ENCODE data around the gene NIPBL. TPM values are rescaled to one million over a fixed set of nuclear protein-coding genes. Genes with fewer than 3 reads are reported as not detected.
A peak's percentile ranks its signal among the peaks of the same experiment; 100 is the strongest.

The NIPBL gene
- total RNA-seq, 1 donor from 2014 or later = 67.9 TPM

GRCh38 chr5:36874465-36874864 is 2.1 kb upstream of the NIPBL start:
- H3K27me3 Mint-ChIP-seq (ENCODE audit: insufficient read depth, low read depth) = peaks cover 5% of the 10 kb centered on the region
- Histone ChIP-seq H3K9me3 (ENCODE audit: low read depth) (no peaks in the 10 kb centered on the region), H3F3A (ENCODE audit: low read depth) (peaks cover 28% of the 10 kb centered on the region), H3K4me3 (peak overlapping the region; percentile 95), H4K20me1 (ENCODE audit: low read depth) (peaks cover 76% of the 10 kb centered on the region), H3K4me1 (peaks cover 23% of the 10 kb centered on the region), H3K27ac (no peak overlapping the region), H3K36me3 (no peaks in the 10 kb centered on the region), H2AFZ (replicated peaks) (no peak overlapping the region), H3K4me2 (peak overlapping the region; percentile 85), H3K9ac (peak overlapping the region; percentile 86), H3K79me2 (ENCODE audit: low read depth) (peaks cover 100% of the 10 kb centered on the region), H3K27me3 (no peaks in the 10 kb centered on the region)
- no peaks in the 10 kb centered on the region for H3K9me3 Mint-ChIP-seq
- peak overlapping the region; percentile 65 for H3K27ac Mint-ChIP-seq
- TF ChIP-seq CTCF (IDR thresholded peaks at IDR 0.05) (no peak), EZH2 (IDR thresholded peaks at IDR 0.05) (no peak)
- peak; percentile 35 for DNase-seq (ENCODE audit: low spot score)
- peaks cover 2% of the 10 kb centered on the region for H3K36me3 Mint-ChIP-seq
- peak overlapping the region; percentile 92 for H3K4me3 Mint-ChIP-seq
- H3K4me1 Mint-ChIP-seq = peaks cover 19% of the 10 kb centered on the region

DNA sequence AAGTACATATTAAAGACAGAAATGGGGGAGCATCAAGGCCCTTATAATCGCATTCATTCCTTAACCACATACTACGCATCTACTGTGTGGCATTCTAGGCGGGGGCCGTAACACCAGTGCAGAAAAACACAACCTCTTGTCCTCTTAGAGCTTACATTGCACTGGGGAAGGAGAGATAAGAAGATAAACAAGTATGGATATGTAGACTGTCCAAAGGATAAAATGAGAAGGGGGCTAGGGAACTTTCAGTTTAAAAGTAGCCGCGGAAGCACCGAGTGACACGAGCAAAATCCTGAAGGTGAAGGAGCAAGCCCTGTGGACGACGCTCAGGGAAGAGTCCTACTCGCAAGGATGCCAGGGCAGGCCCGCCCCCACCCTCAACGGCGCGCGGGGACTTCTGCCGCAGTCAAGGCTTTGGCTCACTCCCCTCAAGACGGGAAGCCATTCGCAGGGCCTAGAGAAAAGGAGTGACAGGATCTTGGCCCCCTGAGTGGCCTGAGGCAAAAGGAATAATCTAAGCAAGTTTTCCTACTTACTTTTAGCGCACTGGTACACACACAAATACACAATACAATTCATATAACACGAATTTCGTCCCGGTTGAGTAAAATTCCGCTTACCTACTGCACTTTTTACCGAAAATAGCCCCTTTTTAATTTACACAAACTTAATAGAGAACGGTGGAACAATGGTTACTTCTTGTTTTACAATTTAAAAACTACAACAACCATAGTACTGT is 1.3 kb upstream of the NIPBL start:
- peaks cover 5% of the 10 kb centered on the region for H3K27me3 Mint-ChIP-seq (ENCODE audit: insufficient read depth, low read depth)
- peaks cover 100% of the 10 kb centered on the region for H3K79me2 ChIP-seq (ENCODE audit: low read depth)
- TF ChIP-seq EZH2phosphoT487 (IDR thresholded peaks at IDR 0.05) (no peak), EZH2 (IDR thresholded peaks at IDR 0.05) (no peak), CTCF (IDR thresholded peaks at IDR 0.05) (no peak)
- H3K36me3 ChIP-seq = no peaks in the 10 kb centered on the region
- peaks cover 20% of the 10 kb centered on the region for H3K4me1 Mint-ChIP-seq
- no peaks in the 10 kb centered on the region for H3K9me3 ChIP-seq (ENCODE audit: low read depth)
- peaks cover 2% of the 10 kb centered on the region for H3K36me3 Mint-ChIP-seq
- DNase-seq (ENCODE audit: low spot score) = peak; percentile 72
- H3K4me2 ChIP-seq = peak overlapping the region; percentile 85
- H3F3A ChIP-seq (ENCODE audit: low read depth) = peaks cover 28% of the 10 kb centered on the region
- peaks cover 79% of the 10 kb centered on the region for H4K20me1 ChIP-seq (ENCODE audit: low read depth)
- no peaks in the 10 kb centered on the region for H3K9me3 Mint-ChIP-seq
- no peak overlapping the region for H2AFZ ChIP-seq (replicated peaks)
- H3K4me1 ChIP-seq = peaks cover 31% of the 10 kb centered on the region
- H3K4me3 Mint-ChIP-seq = peak overlapping the region; percentile 92
- H3K27ac Mint-ChIP-seq = peak overlapping the region; percentile 58
- H3K27ac ChIP-seq = peak overlapping the region; percentile 90
- H3K9ac ChIP-seq = peak overlapping the region; percentile 86
- H3K27me3 ChIP-seq = no peaks in the 10 kb centered on the region
- H3K4me3 ChIP-seq = peak overlapping the region; percentile 95

DNA sequence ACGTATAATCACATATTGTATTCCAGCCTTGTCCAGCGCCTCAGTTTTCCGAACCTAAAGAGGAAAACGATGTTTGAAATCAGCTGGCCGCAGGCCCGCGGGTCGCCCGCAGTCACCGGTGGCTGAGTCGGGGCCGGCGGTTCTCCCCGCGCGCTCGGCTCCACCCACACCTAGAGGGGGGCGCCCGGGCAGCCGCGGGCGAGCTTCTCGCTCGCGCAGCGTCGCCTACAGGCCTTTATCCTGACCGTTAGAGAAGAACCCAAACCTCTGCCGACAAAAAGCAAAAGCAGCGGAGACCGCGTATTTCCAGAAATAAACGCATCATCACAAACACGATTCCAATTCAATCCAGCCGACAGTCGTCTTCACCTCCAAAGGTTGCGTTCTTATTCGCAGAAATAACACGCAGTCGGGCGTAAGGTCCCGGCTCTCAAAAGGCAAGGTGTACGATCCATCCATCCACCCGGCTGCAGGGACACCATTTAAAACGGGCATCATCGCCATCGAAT is 725 bp upstream of the NIPBL start:
- H3K4me2 ChIP-seq = peak overlapping the region; percentile 85
- H3F3A ChIP-seq (ENCODE audit: low read depth) = peaks cover 28% of the 10 kb centered on the region
- peak; percentile 90 for DNase-seq (ENCODE audit: low spot score)
- TF ChIP-seq EZH2phosphoT487 (IDR thresholded peaks at IDR 0.05) (no peak), CTCF (IDR thresholded peaks at IDR 0.05) (peak; percentile 55), EZH2 (IDR thresholded peaks at IDR 0.05) (peak; percentile 43)
- peak overlapping the region; percentile 86 for H3K9ac ChIP-seq
- Mint-ChIP-seq H3K27ac (peak overlapping the region; percentile 99), H3K36me3 (peaks cover 2% of the 10 kb centered on the region), H3K27me3 (ENCODE audit: insufficient read depth, low read depth) (peaks cover 5% of the 10 kb centered on the region), H3K4me3 (peak overlapping the region; percentile 92), H3K4me1 (peaks cover 23% of the 10 kb centered on the region), H3K9me3 (no peaks in the 10 kb centered on the region)
- peak overlapping the region; percentile 80 for H2AFZ ChIP-seq (replicated peaks)
- peaks cover 100% of the 10 kb centered on the region for H3K79me2 ChIP-seq (ENCODE audit: low read depth)
- H4K20me1 ChIP-seq (ENCODE audit: low read depth) = peaks cover 80% of the 10 kb centered on the region
- peak overlapping the region; percentile 90 for H3K27ac ChIP-seq
- no peaks in the 10 kb centered on the region for H3K9me3 ChIP-seq (ENCODE audit: low read depth)
- peaks cover 37% of the 10 kb centered on the region for H3K4me1 ChIP-seq
- H3K27me3 ChIP-seq = no peaks in the 10 kb centered on the region
- H3K4me3 ChIP-seq = peak overlapping the region; percentile 95
- H3K36me3 ChIP-seq = no peaks in the 10 kb centered on the region
